BLaER1 treated with 17β-estradiol and CSF1 and Interleukin-3, amounts not matched to agents 10 nM and 100 nM (cell line): ENCODE measurements around the gene MYZAP.
A peak's percentile ranks its signal among the peaks of the same experiment; 100 is the strongest.

Source experiments
- H3K27ac ChIP-seq, 11 experiments: shearing (Covaris generic); formaldehyde crosslinking; 2 replicates each; pipeline ENCODE4 v1.8.1; 2022
- H3K27me3 ChIP-seq, 11 experiments: shearing (Covaris generic); formaldehyde crosslinking; 2 replicates each; pipeline ENCODE4 v1.8.1; 2022
- H3K36me3 ChIP-seq, 11 experiments: shearing (Covaris generic); formaldehyde crosslinking; 2 replicates each; pipeline ENCODE4 v1.8.1; 2022
- H3K4me1 ChIP-seq, 10 experiments: shearing (Covaris generic); formaldehyde crosslinking; 2 replicates each; pipeline ENCODE4 v1.8.1; 2022
- H3K4me2 ChIP-seq, 11 experiments: shearing (Covaris generic); formaldehyde crosslinking; 2 replicates each; pipeline ENCODE4 v1.8.1; 2022
- H3K4me3 ChIP-seq, 10 experiments: shearing (Covaris generic); formaldehyde crosslinking; 2 replicates each; pipeline ENCODE4 v1.8.1; 2022
- H3K9ac ChIP-seq, 11 experiments: shearing (Covaris generic); formaldehyde crosslinking; 2 replicates each; pipeline ENCODE4 v1.8.1; 2022
- H3K9me3 ChIP-seq, 11 experiments: shearing (Covaris generic); formaldehyde crosslinking; replicated peaks in 1 of 11; 2 replicates each; pipeline ENCODE4 v1.8.1; 2022
- H4K20me1 ChIP-seq, 11 experiments: shearing (Covaris generic); formaldehyde crosslinking; 2 replicates each; pipeline ENCODE4 v1.8.1; 2022
- Cebpa-rat ChIP-seq, 11 experiments: shearing (Covaris generic); IDR thresholded peaks; 2 replicates each; pipeline ENCODE4 v1.8.1; 2022

MYZAP gene

DNA sequence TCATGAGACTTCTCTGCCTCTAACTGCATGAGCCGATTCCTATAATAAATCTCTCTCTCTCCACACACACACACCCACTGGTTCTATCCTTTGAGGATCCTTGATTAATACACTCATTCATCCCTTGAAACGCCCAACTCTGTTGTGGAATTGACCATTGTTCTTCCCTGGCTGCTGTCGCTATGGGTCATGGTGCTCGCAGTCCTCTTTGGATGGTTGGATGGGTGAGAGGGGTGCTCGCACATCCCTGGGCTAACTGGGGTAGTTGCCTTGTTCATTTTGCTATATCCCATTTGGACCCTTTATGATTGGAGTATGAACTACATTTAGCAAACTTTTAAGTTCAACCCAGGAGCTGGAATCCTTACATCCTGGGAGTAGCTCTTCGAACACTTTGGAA lies 33.9 kb upstream of the MYZAP start:
- no peaks in the 10 kb centered on the region for H4K20me1 ChIP-seq
- no peaks in the 10 kb centered on the region for H3K27me3 ChIP-seq
- TF ChIP-seq Cebpa-rat (IDR thresholded peaks at IDR 0.05), result no peak
- H3K36me3 ChIP-seq, result no peaks in the 10 kb centered on the region
- H3K4me2 ChIP-seq, result no peak overlapping the region
- no peak overlapping the region for H3K9ac ChIP-seq
- no peak overlapping the region for H3K27ac ChIP-seq
- H3K4me1 ChIP-seq, result peaks cover 7 to 21% (median 16%) of the 10 kb centered on the region in 10 experiments; a peak in 19 of 20 replicates
- 0 out of 22 replicates have a peak, but pooled peaks cover 0 to 5% (median 0%) of the 10 kb centered on the region in 11 experiments for H3K9me3 ChIP-seq
- no peak overlapping the region for H3K4me3 ChIP-seq

DNA sequence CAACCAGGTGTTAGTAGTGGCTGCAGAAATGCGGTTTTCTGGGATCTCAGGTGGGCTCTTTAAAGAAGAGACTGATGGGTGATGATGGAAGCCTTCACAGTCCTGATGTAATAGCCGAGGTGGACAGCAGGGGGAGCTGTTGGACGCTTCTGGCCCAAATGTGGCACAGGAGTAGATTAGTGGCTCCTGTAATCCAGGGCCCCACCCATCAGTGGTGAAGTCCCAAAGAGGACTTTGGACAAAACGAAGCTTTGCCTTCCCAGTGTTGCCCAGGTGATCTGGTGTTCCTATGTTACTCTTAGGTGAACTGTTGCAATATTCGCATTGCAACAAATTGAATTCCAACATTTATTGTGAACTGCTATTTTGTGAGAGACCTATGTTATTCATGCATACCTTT lies 31.8 kb upstream of the MYZAP start:
- no peak for TF ChIP-seq Cebpa-rat (IDR thresholded peaks at IDR 0.05)
- Histone ChIP-seq H3K4me3 (no peak overlapping the region), H3K9ac (no peak overlapping the region), H3K27me3 (no peaks in the 10 kb centered on the region), H3K9me3 (0 out of 22 replicates have a peak, but pooled peaks cover 0 to 5% (median 0%) of the 10 kb centered on the region in 11 experiments), H4K20me1 (no peaks in the 10 kb centered on the region), H3K27ac (no peak overlapping the region), H3K4me2 (no peak overlapping the region), H3K36me3 (no peaks in the 10 kb centered on the region), H3K4me1 (peaks cover 17 to 28% (median 23%) of the 10 kb centered on the region in 10 experiments)

DNA sequence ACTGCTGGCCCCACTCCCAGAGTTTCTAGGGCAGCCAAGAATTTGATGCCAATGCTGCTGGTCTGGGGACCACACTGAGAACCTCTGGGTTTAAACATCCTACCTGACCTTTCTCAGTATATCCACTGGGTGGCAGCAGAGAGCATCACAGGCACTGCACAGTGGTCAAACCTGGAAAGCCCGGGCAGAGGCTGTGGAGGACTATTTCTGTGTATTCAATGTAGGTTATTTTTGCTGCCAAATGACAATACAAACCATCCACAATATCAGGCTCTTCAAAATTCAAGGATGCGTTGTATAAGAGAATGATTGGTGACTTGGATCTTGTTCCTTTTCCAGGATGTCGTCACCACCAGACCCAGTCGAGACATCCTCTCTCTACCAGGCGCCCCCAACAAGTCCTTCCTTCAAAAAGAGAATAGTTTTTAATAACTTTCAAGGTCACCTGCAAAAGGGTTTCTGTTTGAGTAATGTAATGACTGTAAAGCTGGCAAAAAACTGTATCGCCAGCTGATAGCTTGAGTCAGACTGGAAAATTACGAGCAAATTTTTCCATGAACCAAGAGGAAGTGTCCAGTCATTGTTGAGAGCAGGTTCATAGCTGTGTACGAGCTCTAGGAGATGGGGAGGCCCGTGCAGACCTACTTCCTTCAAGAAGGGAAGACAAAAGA lies 30.5 kb upstream of the MYZAP start:
- Histone ChIP-seq H3K4me2 (peak overlapping the region in 4 of 11 experiments; percentile 36 to 62 (median 52); a peak in 8 of 22 replicates), H4K20me1 (no peaks in the 10 kb centered on the region), H3K27ac (peak overlapping the region in 1 of 11 experiments; percentile 31; a peak in 3 of 22 replicates), H3K4me3 (no peak overlapping the region), H3K27me3 (no peaks in the 10 kb centered on the region), H3K36me3 (no peaks in the 10 kb centered on the region), H3K9ac (no peak overlapping the region), H3K9me3 (0 out of 22 replicates have a peak, but pooled peaks cover 0 to 5% (median 0%) of the 10 kb centered on the region in 11 experiments), H3K4me1 (peaks cover 26 to 39% (median 31%) of the 10 kb centered on the region in 10 experiments)
- no peak for TF ChIP-seq Cebpa-rat (IDR thresholded peaks at IDR 0.05)

DNA sequence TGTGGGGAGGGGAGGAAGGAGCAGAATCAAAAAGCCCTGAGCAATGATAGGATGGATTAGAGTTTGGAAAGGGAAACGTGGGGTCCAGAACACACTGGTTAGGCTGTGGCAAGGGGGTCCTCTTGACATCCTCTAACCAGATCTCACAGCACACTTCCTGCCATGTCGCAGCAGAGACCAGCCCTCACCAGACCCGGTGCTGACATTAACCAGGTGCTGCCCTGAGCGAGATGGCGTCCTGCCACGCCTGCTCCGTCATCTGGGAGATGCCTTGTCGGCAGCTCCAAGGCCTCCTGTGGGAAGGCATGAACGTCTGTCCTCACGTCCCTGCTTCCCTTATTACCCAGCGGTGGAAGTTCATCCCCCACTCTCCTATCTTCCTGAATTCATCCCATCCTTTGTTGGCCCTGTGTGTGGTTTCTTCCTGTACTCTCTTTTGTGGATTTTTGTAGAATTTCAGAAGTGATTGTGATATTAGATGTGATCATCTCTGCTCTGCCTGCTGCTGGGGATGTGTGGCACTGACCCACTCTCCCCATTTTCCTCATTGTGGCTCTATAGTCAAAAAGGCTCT lies 29.4 kb upstream of the MYZAP start:
- Histone ChIP-seq H3K27me3 (no peaks in the 10 kb centered on the region), H3K4me2 (peak overlapping the region in 7 of 11 experiments; percentile 11 to 62 (median 36); a peak in 9 of 22 replicates), H3K9ac (no peak overlapping the region), H3K27ac (peak overlapping the region in 2 of 11 experiments; percentile 13 to 31; a peak in 2 of 22 replicates), H3K36me3 (no peaks in the 10 kb centered on the region), H3K4me3 (no peak overlapping the region), H3K4me1 (peaks cover 26 to 39% (median 31%) of the 10 kb centered on the region in 10 experiments), H3K9me3 (0 out of 22 replicates have a peak, but pooled peaks cover 0 to 2% (median 0%) of the 10 kb centered on the region in 11 experiments), H4K20me1 (no peaks in the 10 kb centered on the region)
- TF ChIP-seq Cebpa-rat (IDR thresholded peaks at IDR 0.05), result no peak

DNA sequence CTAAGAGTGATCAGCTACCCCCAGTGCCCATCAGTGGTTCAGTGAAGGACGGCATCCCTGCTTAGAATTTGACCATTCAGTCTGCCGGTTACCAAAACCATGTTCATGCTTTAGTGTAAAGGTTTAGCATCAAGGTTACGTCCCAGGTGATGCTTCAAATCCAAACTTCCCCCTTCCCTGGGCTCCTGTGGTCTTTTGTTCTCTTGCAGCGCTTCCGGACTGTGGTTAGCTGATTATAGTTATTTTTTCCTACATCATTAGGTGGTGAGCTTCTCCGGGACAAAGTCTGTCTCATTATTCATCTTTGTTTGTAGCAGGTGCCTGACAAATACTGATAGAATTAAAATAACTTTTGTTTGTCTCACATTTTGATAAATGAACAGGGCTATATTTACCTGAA lies 28.3 kb upstream of the MYZAP start:
- Histone ChIP-seq H3K4me2 (peak overlapping the region in 9 of 11 experiments; percentile 3 to 42 (median 26); a peak in 13 of 22 replicates), H3K27me3 (no peaks in the 10 kb centered on the region), H4K20me1 (no peaks in the 10 kb centered on the region), H3K27ac (no peak overlapping the region), H3K4me3 (no peak overlapping the region), H3K9ac (no peak overlapping the region), H3K9me3 (no peaks in the 10 kb centered on the region), H3K36me3 (no peaks in the 10 kb centered on the region), H3K4me1 (peaks cover 30 to 51% (median 40%) of the 10 kb centered on the region in 10 experiments)
- no peak for TF ChIP-seq Cebpa-rat (IDR thresholded peaks at IDR 0.05)

DNA sequence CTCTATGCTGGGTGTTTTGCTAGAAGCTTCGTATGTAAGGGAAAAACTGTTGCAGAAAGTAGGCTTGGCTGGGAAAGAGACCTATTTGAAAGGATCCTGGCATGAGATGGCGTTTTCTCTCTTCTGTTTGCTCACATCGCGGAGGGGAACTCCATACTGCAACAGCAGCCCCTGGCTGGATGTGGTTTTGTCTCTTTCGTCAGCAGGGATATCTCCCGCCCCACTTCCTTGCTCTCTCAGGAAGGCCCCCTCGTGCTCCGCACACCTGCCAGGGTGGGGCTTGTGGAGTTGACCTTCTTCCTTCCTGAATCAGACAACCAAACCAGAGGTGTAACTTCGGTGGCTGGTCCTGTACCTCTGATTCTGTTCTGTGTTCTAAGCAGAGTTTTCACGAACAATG lies 26.4 kb upstream of the MYZAP start:
- peak overlapping the region; percentile 32 to 77 (median 65) for H3K4me2 ChIP-seq

DNA sequence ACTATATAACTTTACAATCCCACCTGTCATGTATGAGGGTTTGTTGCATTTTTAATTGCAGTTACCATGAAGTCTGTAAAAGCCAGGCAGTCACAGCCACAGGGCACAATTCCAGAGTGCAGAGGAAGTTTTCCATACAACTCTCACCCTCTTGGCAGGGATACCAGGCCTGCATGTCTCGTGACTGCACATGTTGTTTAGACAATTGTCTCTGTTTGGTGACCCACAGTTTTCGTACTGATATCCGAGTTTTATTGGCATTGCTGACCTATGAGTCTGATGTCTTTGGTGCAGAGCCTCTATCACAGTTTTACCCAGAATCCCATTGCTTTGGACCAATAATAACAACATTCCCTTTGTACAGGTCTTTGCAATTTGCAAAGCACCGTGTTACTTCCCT lies 24.9 kb upstream of the MYZAP start:
- peak overlapping the region in 1 of 11 experiments; percentile 30; a peak in 1 of 22 replicates for H3K4me2 ChIP-seq

More for the DNA sequence above, 26.4 kb upstream of the MYZAP start:
- Histone ChIP-seq H3K9ac (no peak overlapping the region), H3K27ac (peak overlapping the region in 3 of 11 experiments; percentile 3 to 26 (median 4); a peak in 1 of 22 replicates), H3K36me3 (no peaks in the 10 kb centered on the region), H3K9me3 (no peaks in the 10 kb centered on the region), H3K4me1 (peaks cover 30 to 53% (median 42%) of the 10 kb centered on the region in 10 experiments), H3K4me3 (no peak overlapping the region), H4K20me1 (no peaks in the 10 kb centered on the region), H3K27me3 (no peaks in the 10 kb centered on the region)
- no peak for TF ChIP-seq Cebpa-rat (IDR thresholded peaks at IDR 0.05)

DNA sequence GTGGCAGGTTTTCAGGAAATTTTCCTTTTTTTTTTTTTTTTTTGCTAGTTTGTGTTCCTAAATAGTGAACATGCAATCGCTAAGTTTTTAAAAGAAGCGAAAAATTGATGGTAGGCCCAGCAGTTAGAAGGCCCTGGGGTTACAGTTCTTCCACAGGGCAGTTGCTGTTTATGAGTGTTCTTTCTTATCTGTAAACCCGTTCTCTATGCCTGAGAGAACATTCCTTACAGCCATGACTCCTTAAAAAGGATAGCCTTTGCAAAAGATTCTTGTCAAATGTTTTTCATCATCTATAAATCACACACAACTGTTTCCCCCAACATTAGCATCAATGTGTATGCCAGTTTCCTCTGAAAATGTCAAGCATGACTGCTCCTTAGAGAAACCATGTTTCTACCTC lies 23.8 kb upstream of the MYZAP start:
- Histone ChIP-seq H3K4me3 (no peak overlapping the region), H3K9me3 (no peaks in the 10 kb centered on the region), H3K36me3 (no peaks in the 10 kb centered on the region), H3K27ac (no peak overlapping the region), H3K27me3 (no peaks in the 10 kb centered on the region), H3K9ac (no peak overlapping the region), H3K4me1 (peaks cover 8 to 35% (median 31%) of the 10 kb centered on the region in 10 experiments), H3K4me2 (peak overlapping the region in 8 of 11 experiments; percentile 11 to 56 (median 26); a peak in 15 of 22 replicates), H4K20me1 (no peaks in the 10 kb centered on the region)
- no peak for TF ChIP-seq Cebpa-rat (IDR thresholded peaks at IDR 0.05)

More for the DNA sequence above, 24.9 kb upstream of the MYZAP start:
- Histone ChIP-seq H3K4me1 (peaks cover 19 to 45% (median 38%) of the 10 kb centered on the region in 10 experiments), H3K36me3 (no peaks in the 10 kb centered on the region), H4K20me1 (no peaks in the 10 kb centered on the region), H3K4me3 (no peak overlapping the region), H3K27ac (no peak overlapping the region), H3K9me3 (no peaks in the 10 kb centered on the region), H3K9ac (no peak overlapping the region), H3K27me3 (no peaks in the 10 kb centered on the region)
- TF ChIP-seq Cebpa-rat (IDR thresholded peaks at IDR 0.05), result no peak

DNA sequence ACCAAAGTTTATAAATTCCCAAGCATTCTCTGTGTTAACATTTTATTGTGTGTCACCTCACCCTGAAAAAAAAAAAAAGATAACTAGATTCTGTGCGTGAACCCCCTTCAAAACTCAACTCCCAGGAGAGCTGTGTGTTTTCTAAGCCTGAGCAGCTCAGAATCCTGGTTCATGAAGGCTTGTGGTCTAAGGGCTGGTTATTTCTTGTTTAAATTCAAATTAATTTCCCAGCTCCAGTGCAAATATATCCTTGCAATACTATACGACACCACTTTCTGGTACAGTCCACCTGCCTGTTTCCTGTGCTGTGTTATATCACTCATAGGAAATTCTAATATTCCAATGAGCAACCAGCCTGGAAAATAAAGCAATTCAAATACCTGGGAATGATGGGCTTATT lies 23.4 kb upstream of the MYZAP start:
- Histone ChIP-seq H3K36me3 (no peaks in the 10 kb centered on the region), H4K20me1 (no peaks in the 10 kb centered on the region), H3K4me1 (peaks cover 8 to 31% (median 28%) of the 10 kb centered on the region in 10 experiments), H3K9me3 (no peaks in the 10 kb centered on the region), H3K4me2 (peak overlapping the region in 8 of 11 experiments; percentile 11 to 56 (median 26); a peak in 14 of 22 replicates), H3K27me3 (no peaks in the 10 kb centered on the region), H3K27ac (no peak overlapping the region), H3K4me3 (no peak overlapping the region), H3K9ac (no peak overlapping the region)
- TF ChIP-seq Cebpa-rat (IDR thresholded peaks at IDR 0.05), result no peak
